Measurements from ENCODE around the gene CCNL2. TPM values are rescaled to one million over a fixed set of nuclear protein-coding genes. Genes with fewer than 3 reads are reported as not detected.
A peak's percentile ranks its signal among the peaks of the same experiment; 100 is the strongest.

The CCNL2 gene
- total RNA-seq, 1 donor from 2014 or later = 46.1 TPM

DNA sequence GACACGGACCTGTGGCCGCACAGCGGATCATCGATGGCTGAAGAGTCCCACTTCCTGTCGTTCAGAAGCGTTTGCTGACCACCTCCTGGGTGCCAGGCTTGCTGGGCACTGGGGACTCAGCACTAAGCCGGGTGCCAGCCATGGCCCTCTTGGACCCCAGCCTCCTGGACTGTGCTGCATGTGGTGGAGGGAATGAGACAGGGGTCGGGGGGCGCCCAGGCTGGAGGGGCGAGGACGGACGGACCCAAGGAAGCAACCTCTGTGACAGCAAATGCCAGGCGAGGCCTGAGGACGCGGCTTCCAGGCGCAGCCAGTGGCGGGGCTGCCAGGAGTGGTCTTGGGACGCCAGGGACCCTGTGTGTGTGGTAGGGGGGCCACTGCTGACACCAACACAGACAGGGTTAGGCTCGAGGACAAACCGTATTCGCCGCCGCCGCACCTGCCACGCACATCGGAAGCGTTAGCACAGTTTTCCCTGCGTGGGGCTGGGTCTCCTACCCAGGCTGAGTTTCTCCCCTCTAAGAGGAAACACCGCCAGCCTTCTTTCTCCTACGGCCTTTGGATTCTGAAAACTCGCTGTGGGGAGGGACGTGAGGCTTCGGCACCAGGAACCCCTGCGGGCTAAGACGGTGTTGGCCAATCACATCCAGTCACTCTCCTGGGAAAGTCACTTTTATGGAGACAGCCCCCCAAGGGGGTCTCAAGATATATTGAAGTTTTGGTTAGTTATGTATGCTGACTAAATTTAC is 37.7 kb downstream of the CCNL2 start:
- Histone ChIP-seq H3K9me3 (replicated peaks) (no peaks in the 10 kb centered on the region), H3K4me3 (no peak overlapping the region), H3K4me1 (peaks cover 43% of the 10 kb centered on the region), H3K27me3 (ENCODE audit: low read depth) (peaks cover 48% of the 10 kb centered on the region), H3K36me3 (no peaks in the 10 kb centered on the region), H3K27ac (replicated peaks) (peak overlapping the region; percentile 84)
- no peak for TF ChIP-seq CTCF (IDR thresholded peaks at IDR 0.05; ENCODE audit: borderline replicate concordance)
- intact Hi-C loops (cut with micrococcal nuclease) = no loop called here
- no peak for DNase-seq

DNA sequence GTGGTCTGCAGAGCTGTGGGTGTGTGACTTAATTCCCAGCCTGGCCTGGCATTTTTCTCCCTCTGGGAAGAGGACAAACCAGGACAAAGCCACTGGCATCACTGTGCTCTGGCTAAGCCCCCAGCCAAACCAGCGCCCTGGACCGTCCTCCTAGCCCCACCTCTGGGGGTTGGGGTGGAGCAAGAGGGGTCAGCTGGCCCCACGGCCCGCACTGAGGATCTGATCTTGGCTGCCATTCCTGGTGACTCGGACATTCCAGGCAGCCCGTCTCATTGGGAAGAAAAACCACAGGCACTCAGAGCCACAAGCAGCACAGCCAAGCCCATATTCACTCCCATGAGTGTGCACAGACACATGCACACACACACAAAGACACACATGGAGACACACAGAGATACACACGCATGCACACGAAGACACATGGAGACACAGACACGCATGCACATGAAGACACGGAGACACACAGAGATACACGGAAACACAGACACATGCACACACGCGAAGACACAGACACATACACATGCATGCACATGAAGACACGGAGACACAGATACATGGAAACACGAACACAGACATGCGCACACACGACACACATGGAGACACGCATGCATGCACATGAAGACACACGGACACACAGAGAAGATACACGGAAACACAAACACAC is 38.5 kb downstream of the CCNL2 start:
- Histone ChIP-seq H3K27me3 (ENCODE audit: low read depth) (peaks cover 55% of the 10 kb centered on the region), H3K4me3 (no peak overlapping the region), H3K27ac (replicated peaks) (peak overlapping the region; percentile 84), H3K4me1 (peaks cover 46% of the 10 kb centered on the region), H3K36me3 (no peaks in the 10 kb centered on the region), H3K9me3 (replicated peaks) (no peaks in the 10 kb centered on the region)
- intact Hi-C loops (cut with micrococcal nuclease) = no loop called here
- no peak for TF ChIP-seq CTCF (IDR thresholded peaks at IDR 0.05; ENCODE audit: borderline replicate concordance)
- peak; percentile 65 for DNase-seq

- H3K4me3 ChIP-seq = peak overlapping the region; percentile 69
- no peak for TF ChIP-seq CTCF (IDR thresholded peaks at IDR 0.05; ENCODE audit: borderline replicate concordance)
- peak overlapping the region; percentile 84 for H3K27ac ChIP-seq (replicated peaks)
- intact Hi-C loops (cut with micrococcal nuclease) = no loop called here
- H3K9me3 ChIP-seq (replicated peaks) = no peaks in the 10 kb centered on the region
- H3K27me3 ChIP-seq (ENCODE audit: low read depth) = peaks cover 63% of the 10 kb centered on the region
- H3K4me1 ChIP-seq = peaks cover 53% of the 10 kb centered on the region
- peak; percentile 60 for DNase-seq
- no peaks in the 10 kb centered on the region for H3K36me3 ChIP-seq
These were observed 39.3 kb downstream of the CCNL2 start for GRCh38 chr1:1359664-1360468.

- H3K36me3 ChIP-seq = no peaks in the 10 kb centered on the region
- intact Hi-C loops (cut with micrococcal nuclease) = no loop called here
- peak overlapping the region; percentile 69 for H3K4me3 ChIP-seq
- peak overlapping the region; percentile 84 for H3K27ac ChIP-seq (replicated peaks)
- peak; percentile 35 for DNase-seq
- peaks cover 59% of the 10 kb centered on the region for H3K4me1 ChIP-seq
- peaks cover 69% of the 10 kb centered on the region for H3K27me3 ChIP-seq (ENCODE audit: low read depth)
- no peaks in the 10 kb centered on the region for H3K9me3 ChIP-seq (replicated peaks)
- no peak for TF ChIP-seq CTCF (IDR thresholded peaks at IDR 0.05; ENCODE audit: borderline replicate concordance)
These were observed 39.8 kb downstream of the CCNL2 start for GRCh38 chr1:1359308-1359663.

DNA sequence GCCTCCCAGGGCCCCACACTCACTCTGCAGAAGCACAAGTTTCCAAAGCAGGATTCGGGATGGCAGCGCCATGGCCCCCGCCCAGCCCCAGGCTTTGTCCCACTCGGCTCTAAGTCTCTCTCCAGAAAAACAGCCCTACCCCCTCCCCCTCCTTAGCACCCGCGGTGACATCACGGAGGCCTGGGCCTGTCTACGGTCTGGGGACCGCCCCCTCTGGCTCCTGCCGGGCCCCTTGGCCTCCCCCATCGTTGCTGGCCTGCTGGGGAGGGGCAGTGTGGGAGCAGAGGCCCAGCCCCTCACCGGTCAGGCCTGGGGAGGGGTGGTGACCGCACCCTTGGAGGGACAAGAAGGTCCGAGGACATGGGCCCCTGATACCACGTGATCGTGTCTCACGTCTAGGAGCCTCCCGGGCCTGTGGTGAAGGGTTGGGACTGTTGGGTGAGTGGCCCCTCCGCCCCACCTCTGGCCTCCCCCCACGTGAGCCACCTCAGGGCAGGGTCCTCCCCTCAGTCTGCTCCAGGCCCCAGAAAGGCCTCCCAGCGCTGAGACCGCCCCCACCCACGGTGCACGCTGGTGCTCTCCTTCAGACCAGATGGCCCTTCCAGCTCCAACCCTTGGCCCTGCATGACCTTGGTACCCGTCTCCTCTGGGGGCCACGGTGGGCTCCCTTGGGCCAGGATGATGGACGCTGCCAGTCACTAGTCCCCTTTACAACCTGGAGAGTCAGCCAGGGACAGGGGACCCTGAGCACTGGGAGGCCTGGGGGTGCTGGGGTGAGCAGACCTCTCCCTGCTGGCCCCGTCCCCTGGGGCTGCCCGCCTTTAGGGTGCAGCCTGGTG is 40.5 kb downstream of the CCNL2 start, which contains the start of gene MXRA8:
Gene MXRA8 (minus strand): TSS at position 123 of the 839 bp plus-strand sequence. CDS start 51 bp downstream, at position 72.
- peak within 1 kb of the TSS; percentile 69 for H3K4me3 ChIP-seq
- no peaks in the 10 kb centered on the region for H3K9me3 ChIP-seq (replicated peaks)
- peaks cover 75% of the 10 kb centered on the region for H3K27me3 ChIP-seq (ENCODE audit: low read depth)
- TF ChIP-seq CTCF (IDR thresholded peaks at IDR 0.05; ENCODE audit: borderline replicate concordance) = no peak
- no peaks in the 10 kb centered on the region for H3K36me3 ChIP-seq
- intact Hi-C loops (cut with micrococcal nuclease) = no loop called here
- DNase-seq = peak; percentile 80
- H3K4me1 ChIP-seq = peaks cover 66% of the 10 kb centered on the region
- H3K27ac ChIP-seq (replicated peaks) = peak within 1 kb of the TSS; percentile 84
